ENCODE results near the gene RSPH6A. TPM values are rescaled to one million over a fixed set of nuclear protein-coding genes. Genes with fewer than 3 reads are reported as not detected.

RSPH6A gene
- total RNA-seq, 1 donor from 2014 or later, result not detected

DNA sequence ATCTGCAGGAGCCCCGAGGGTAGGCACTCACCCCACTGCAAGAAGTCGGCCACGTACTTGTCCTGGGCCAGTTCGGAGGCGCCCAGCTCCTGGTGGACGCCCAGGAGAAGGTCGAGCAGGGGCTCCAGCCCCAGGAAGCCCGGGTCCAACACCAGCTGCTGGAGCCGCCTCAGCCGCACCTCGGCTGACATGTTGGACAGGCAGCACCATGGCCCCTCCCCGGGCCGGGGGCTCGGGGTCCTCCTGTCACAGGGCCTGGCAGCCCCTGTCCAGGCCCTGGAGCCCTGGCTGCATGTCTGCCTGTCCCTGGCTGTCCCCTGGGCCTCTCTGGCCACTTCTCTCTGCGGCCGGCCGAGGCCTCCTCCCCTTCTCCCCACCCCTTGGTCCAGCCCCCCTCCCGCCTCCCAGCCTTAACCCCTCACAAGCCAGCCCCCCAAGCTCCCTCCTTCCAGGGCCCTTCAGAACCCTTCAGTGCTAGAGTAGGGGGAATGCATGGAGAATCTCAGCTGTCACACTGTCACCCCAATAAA is 32.9 kb downstream of the RSPH6A start, which contains the start of gene DMPK:
Gene DMPK, minus strand, starts transcription at position 329 of the 530 bp plus-strand sequence. Its CDS starts 138 bp downstream, at position 191.
- FAIRE-seq, result no peak
- peak in 1 of 2 donors; percentile 69 for DNase-seq (ENCODE audit: low spot score in 2 of 2)

DNA sequence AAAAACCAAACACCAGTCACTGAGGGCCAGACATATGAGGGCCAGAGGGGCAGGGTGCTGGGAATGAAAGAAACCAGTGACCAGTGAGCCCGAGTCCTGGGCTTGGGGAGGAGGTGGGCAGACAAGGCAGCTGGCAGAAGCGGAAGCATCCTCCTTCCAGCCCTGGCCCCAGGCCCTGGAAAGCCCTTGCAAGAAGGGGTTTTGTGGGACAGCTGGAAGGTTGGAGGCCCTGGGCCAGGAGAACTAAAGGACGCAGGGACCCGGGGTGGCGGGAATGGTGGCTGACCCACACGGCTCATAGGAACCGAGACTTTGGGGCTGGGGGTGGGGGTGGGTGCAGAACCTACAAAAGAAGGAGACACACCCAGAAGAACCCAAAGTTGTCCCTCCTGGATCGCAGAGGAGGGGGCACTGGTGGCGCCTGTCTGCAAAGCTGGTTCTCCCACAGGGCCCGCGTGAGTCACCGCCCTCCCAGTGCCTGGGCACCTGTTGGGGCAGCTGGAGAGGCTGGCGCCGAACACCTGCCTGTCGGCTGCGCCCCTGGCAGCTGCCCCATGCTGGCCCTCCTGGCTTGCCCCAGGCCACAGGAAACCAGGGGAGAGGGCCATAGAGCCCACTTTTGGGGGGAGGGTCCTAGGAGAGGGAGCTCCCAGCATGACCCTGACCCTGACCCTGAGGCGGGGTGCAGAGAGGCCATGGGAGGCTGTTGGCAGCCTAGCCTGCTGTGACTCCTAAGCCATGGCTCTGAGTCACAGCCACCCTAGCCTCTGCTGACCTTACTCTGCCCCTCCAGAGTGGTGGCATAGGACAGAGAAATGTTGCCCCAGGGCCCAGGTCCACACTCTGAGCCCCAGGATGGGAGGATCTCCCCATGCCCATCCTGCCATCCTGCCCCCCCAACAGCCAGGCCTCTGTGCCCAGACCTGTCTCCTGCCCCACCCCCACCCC is 33.6 kb downstream of the RSPH6A start:
- no peak for FAIRE-seq

DNA sequence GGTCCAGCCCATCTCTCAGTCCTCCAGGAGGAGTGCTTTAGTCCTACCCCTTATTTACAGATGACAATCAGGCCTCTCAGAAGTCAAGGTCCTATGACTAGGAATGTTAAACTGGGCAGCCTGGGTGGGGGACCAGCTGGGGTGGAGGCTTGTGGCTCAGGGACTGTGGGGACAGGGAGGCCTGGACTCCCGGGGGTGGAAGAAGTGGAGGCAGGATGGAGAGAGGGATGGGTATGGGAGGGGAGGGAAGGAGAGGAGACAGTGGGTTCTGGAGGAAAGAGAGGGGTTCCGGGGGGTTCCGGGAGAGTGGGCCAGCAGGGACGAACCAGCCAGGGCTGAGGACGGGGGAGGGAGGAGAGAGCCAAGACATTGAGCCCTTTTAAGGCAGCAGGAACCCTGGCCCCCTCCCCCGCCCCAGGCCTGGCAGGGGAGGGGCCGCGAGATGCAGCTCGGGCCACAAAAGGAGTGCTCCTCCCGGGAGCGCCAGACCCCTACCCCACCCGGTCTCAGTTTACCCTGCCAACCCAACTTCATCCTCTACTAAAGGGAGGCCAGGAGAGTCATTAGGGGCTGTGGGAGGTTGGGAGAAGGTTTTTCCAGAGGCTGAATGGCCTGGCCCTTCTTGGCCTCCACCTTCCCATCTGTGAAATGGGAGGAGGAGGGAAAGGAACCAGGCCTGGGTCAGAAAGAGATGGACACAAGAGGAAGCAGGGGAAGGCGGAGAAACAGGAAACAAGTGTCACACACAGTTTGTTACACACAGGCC is 34.5 kb downstream of the RSPH6A start:
- FAIRE-seq (no peak), DNase-seq (ENCODE audit: low spot score in 2 of 2) (peak in 1 of 2 donors; percentile 35)

More for the DNA sequence above, 33.6 kb downstream of the RSPH6A start:
- DNase-seq (ENCODE audit: low spot score in 2 of 2), result peak in 1 of 2 donors; percentile 47

DNA sequence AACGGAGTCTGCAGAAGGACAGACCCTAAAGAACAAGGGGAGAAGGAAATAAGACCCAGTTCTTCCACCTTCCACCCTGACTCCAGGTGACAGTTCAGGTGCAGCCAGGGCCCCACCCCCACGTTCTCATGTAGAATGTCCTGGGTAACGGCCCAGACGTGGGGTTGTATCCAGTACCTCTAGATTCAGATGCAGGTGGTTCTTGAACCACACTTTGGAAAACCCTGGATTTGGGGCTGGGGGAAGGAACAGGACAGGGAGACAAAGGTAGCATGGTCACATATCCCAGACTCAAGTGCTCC is 35.0 kb downstream of the RSPH6A start:
- FAIRE-seq (no peak), DNase-seq (ENCODE audit: low spot score in 2 of 2) (peak in 1 of 2 donors; percentile 12)

DNA sequence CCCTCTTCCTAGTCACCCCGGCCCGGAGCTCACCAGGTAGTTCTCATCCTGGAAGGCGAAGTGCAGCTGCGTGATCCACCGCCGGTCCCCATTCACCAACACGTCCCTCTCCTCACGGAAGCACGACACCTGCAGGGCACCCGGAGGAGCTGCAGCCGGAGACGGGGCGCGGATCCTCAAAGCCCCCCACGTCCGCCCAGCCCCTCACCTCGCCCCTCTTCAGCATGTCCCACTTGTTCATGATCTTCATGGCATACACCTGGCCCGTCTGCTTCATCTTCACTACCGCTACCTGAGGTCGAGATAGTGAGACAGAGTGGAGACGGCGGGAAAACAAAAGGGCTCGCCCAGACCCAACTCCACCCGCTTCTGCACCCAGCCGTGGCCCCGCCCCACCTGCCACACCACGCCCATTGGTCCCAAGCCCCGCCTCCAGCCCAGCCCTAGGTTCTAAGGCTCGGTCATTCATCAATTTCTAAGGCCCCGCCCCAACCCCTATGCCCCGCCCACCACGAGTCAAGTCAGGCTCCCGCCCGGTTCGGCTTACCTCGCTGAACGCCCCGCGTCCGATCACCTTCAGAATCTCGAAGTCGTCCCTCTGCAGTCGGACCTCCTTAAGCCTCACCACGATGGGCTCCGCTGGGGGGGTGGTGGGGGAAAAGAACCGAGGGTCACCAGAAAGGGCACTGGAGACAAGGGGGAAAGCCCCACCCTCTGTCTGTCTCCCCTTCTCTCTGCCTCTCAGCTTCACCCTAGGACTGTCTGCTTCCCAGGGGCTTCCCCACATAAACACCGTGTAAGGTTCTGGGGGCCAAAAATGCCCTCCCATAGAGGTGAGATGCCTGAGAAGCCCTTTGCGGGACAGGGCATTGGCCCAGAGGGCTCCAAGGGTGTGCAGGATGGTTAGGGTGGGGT is 35.6 kb downstream of the RSPH6A start:
- FAIRE-seq, result no peak
- DNase-seq (ENCODE audit: low spot score in 2 of 2), result peak; percentile 25 to 70

DNA sequence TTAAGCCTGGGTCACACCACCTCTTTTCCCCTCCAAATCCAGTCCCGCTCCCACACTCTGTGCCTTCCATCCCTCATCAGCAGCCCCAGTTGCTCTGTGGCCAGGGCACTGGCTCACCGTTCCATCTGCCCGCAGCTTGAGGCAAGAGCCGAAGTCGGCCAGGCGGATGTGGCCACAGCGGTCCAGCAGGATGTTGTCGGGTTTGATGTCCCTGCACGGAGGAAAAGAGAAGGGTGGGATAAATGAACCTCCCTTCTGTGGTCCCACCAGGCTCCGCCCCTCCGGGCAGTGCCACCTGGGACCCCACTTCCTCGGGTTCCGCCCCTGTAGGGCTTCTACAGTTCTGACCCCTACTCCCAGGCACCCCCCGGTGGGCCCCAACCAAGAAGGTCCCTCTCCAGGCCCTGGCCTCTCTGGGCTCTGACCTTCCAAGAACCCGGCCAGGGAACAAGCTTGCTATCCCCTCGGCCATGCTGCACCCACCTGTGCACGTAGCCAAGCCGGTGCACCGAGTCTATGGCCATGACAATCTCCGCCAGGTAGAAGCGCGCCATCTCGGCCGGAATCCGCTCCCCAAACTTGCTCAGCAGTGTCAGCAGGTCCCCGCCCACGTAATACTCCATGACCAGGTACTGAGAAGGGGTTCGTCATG is 37.0 kb downstream of the RSPH6A start:
- FAIRE-seq, result no peak

DNA sequence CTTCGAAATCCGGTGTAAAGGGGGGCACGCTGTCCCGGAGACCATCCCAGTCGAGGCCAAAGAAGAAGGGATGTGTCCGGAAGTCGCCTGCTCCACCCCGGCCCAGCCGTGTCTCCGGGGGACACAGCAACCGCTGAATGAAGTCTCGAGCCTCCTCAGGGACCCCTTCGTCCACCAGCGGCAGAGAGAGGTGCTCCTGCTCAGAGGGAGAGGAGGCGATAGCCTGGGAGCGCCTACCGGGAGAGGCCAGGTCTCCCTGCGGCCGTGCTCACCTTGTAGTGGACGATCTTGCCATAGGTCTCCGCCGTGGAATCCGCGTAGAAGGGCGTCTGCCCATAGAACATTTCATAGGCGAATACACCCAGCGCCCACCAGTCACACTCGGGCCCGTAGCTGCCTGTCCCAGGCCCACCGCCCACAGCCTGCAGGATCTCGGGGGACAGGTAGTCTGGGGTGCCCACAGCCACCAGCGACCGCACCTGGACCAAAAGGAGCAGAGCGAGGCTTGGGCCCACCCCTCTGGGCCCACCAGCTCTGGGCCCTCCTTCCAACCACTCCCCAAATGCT is 37.6 kb downstream of the RSPH6A start:
- FAIRE-seq (no peak), DNase-seq (ENCODE audit: low spot score in 2 of 2) (no peak)

More for the DNA sequence above, 37.0 kb downstream of the RSPH6A start:
- DNase-seq (ENCODE audit: low spot score in 2 of 2), result no peak

DNA sequence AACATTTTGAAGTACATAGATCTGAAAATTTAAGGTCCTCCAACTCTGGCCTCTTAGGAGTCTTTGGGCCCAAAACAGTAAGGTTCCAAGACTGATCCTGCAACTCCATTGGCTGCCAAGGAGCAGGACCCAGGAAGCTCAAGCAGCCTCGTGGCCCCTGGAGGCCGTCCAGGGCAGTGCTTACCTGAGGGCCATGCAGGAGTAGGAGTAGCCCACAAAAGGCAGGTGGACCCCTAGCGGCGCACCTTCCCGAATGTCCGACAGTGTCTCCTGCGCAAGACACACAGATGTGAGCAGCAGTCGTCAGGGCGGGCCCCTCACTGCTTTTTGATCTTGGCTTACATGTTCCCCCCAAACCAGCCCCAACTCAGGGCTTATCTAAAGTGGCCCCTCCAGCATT is 40.3 kb downstream of the RSPH6A start:
- DNase-seq (ENCODE audit: low spot score in 2 of 2) (no peak), FAIRE-seq (no peak)

DNA sequence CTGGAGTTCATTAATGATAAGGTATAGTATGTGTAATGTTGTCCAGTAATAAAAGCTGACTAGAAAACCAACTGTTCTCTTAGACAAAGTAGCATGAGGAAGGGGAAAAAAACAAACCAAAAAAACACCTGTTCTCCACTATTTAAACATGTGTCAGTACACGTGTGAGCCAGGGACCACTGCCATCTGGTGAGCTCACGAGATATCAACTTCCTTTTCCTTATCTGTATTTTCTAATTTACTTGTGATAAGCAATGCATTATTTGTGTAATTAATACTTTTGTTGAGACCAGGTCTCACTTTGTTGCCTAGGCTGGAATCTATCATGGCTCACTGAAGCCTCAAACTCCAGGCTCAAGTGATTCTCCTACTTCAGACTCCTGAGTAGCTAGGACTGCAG is 41.7 kb downstream of the RSPH6A start:
- DNase-seq (ENCODE audit: low spot score in 2 of 2) (no peak), FAIRE-seq (no peak)

DNA sequence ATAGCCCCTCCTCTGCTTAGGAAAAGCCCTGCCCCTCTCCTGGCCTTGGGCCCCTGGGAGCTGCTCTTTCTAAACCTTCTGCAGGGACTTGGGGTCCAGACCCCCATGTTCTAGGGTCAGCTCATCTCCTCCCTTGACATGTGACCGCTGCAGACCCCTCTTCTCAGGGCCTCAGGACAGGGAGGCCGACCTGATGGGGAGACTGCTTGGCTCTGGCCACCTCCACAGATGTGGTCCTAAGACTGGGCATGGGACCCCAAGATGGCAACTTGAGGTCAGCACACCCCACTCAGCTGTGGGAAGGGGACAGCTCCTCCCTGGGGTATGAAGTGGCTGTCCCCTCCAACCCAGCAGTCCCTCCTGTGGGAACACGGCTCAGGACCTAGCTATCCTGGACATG is 42.2 kb downstream of the RSPH6A start:
- DNase-seq (ENCODE audit: low spot score in 2 of 2), result no peak
- FAIRE-seq, result no peak

DNA sequence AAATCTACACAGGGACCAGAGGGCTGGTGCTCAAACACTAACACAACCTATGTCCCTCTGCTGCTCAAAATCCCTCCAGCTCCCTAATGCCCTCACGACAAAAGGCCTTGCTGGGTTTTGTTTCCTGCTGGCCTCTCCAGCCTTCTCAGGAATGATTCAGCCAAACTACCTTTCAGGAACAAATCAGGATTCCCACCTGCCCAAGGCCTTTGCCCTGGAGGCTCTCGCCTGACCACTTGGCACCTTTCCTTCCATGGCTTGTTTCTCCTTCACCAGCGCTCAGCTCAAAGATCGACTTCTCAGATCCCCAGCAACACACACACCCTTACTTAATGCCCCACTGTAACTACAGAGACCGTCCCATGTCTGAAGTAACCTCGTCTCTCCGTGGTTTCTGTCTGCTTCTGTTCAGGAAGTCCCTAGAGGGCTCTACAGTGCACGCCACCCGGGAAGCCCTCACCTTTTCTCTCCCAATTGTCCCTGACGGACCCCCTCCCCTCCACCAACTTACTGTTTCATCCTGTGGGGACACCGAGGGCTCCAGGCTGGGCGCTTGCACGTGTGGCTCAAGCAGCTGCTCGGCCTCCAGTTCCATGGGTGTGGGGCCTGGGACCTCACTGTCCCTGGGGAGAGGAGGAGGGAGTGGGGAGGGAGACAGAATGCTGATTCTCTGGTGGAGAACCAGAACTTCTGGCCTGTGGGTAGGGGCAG is 42.8 kb downstream of the RSPH6A start:
- FAIRE-seq (no peak), DNase-seq (ENCODE audit: low spot score in 2 of 2) (no peak)

DNA sequence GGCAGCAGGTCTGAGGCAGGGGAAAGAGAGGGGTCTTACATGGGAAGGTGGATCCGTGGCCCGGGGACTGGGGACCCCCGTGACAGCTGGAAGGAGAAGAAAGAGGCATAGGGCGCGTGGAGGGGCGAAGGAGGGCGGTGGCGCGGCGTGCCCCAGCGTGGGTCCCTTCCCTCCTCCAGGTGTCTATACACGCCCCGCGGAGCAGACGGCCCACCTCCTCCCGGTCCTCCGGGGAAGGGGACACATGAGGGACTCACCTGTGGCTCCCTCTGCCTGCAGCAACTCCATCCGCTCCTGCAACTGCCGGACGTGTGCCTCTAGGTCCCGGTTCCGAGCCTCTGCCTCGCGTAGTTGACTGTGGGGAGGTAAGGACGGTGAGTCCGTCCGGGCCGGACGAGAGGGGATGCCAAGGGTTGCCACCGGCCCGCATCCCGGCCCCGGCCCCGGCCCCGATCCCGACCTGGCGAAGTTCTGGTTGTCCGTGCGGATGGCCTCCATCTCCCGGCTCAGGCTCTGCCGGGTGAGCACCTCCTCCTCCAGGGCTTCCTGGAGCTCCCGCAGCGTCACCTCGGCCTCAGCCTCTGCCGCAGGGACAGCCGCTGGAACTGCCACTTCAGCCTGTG is 43.7 kb downstream of the RSPH6A start:
- FAIRE-seq (no peak), DNase-seq (ENCODE audit: low spot score in 2 of 2) (no peak)

DNA sequence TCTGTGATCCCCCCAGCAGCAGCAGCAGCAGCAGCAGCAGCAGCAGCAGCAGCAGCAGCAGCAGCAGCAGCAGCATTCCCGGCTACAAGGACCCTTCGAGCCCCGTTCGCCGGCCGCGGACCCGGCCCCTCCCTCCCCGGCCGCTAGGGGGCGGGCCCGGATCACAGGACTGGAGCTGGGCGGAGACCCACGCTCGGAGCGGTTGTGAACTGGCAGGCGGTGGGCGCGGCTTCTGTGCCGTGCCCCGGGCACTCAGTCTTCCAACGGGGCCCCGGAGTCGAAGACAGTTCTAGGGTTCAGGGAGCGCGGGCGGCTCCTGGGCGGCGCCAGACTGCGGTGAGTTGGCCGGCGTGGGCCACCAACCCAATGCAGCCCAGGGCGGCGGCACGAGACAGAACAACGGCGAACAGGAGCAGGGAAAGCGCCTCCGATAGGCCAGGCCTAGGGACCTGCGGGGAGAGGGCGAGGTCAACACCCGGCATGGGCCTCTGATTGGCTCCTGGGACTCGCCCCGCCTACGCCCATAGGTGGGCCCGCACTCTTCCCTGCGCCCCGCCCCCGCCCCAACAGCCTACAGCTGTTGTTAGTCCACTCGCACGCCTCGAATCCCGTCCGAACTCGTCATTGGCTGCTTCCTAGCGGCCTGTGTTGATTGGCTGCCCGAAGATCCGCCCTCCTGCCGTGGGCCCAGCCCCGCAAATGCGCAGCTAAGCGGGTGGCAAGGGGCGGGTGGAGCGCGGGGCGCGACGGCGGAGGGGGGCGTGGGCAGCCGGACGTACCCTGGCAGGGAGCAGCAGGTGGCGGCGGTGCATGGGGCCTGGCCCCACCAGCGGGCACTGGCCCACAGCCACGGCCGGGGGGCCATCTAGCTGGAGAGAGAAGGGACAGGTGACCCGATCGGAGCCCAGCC is 44.7 kb downstream of the RSPH6A start:
- FAIRE-seq, result no peak

DNA sequence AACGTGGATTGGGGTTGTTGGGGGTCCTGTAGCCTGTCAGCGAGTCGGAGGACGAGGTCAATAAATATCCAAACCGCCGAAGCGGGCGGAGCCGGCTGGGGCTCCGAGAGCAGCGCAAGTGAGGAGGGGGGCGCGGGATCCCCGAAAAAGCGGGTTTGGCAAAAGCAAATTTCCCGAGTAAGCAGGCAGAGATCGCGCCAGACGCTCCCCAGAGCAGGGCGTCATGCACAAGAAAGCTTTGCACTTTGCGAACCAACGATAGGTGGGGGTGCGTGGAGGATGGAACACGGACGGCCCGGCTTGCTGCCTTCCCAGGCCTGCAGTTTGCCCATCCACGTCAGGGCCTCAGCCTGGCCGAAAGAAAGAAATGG is 45.3 kb downstream of the RSPH6A start:
- DNase-seq (ENCODE audit: low spot score in 2 of 2) (peak in 1 of 2 donors; percentile 68), FAIRE-seq (no peak)

More for the DNA sequence above, 44.7 kb downstream of the RSPH6A start:
- peak; percentile 97 for DNase-seq (ENCODE audit: low spot score in 2 of 2)

DNA sequence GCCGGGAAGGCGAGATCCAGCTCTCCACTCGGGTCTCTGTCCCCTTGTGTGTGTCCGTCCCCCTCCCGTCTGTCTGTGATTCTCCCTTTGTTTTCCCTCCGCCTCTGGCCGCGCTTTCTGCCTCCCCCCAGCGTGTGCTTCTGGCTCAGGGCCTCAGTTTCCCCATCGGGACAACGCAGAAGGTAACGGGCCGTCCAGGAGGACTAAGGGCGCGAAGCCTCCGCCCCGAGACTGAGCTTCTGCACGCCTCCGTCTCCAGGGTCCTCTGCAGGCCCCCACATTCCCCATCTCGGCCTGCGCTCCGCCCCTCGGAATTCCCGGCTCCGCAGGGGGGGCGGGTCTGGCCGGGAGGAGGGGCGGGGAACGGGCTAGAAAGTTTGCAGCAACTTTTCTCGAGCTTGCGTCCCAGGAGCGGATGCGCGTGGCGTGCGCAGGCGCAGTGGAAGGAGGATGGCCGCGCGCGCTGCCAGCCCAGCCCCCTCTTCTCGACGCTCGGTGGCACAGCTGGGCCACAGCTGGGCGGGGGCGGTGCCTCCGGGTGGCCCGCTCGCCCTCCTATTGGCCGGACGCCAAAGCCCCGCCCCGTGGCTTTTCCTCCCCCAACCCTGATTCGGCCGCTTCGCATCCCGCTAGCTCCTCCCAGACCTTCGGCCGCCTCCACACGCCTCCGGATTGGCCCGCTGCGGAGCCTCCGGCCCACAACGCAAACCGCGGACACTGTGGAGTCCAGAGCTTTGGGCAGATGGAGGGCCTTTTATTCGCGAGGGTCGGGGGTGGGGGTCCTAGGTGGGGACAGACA is 45.9 kb downstream of the RSPH6A start, which contains the start of gene SIX5:
Gene SIX5, minus strand, starts transcription at position 269 of the 799 bp plus-strand sequence. CDS start 408 bp downstream, outside the sequence.
- FAIRE-seq, result no peak
- DNase-seq (ENCODE audit: low spot score in 2 of 2), result peak; percentile 97 to 99

DNA sequence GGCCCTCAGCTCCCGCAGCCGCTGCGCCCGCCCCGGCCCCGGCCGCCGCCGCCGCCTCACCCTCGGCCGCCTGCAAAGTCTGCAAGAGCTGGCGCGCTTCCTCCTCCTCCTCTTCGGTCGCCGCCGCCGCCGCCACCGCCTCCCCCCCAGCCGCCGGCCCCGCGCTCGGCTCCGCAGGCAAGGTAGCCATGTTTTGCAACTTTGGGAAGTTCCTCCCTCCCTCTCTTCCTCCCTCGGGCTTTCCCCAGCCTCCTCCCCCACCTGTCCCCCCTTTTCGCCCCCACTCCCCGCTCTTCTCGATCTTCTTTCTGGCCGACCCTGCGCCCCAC is 46.5 kb downstream of the RSPH6A start:
- FAIRE-seq (no peak), DNase-seq (ENCODE audit: low spot score in 2 of 2) (no peak)

All from frontal cortex (tissue), 4 donors.